Measurements from ENCODE around the gene KIF23. TPM values are rescaled to one million over a fixed set of nuclear protein-coding genes. Genes with fewer than 3 reads are reported as not detected.

KIF23 gene
- total RNA-seq, 1 donor from 2014 or later, result 3.7 TPM

GRCh38 chr15:69433831-69434230 lies 19.7 kb downstream of the KIF23 start:
- no peak for DNase-seq (ENCODE audit: low read depth)
- no peak for TF ChIP-seq CTCF (IDR thresholded peaks at IDR 0.05; ENCODE audit: insufficient read depth, low read length, severe bottlenecking)
- Histone ChIP-seq H3K27me3 (ENCODE audit: control insufficient read depth, insufficient read depth, low read length) (no peaks in the 10 kb centered on the region), H3K4me3 (ENCODE audit: low read depth, low read length) (no peak overlapping the region), H3K36me3 (ENCODE audit: control insufficient read depth, insufficient read depth, low read length) (no peaks in the 10 kb centered on the region)
- no peak for FAIRE-seq

GRCh38 chr15:69434238-69434637 lies 20.1 kb downstream of the KIF23 start:
- Histone ChIP-seq H3K36me3 (ENCODE audit: control insufficient read depth, insufficient read depth, low read length) (no peaks in the 10 kb centered on the region), H3K4me3 (ENCODE audit: low read depth, low read length) (no peak overlapping the region), H3K27me3 (ENCODE audit: control insufficient read depth, insufficient read depth, low read length) (no peaks in the 10 kb centered on the region)
- DNase-seq (ENCODE audit: low read depth) (no peak), FAIRE-seq (no peak)
- TF ChIP-seq CTCF (IDR thresholded peaks at IDR 0.05; ENCODE audit: insufficient read depth, low read length, severe bottlenecking), result no peak

DNA sequence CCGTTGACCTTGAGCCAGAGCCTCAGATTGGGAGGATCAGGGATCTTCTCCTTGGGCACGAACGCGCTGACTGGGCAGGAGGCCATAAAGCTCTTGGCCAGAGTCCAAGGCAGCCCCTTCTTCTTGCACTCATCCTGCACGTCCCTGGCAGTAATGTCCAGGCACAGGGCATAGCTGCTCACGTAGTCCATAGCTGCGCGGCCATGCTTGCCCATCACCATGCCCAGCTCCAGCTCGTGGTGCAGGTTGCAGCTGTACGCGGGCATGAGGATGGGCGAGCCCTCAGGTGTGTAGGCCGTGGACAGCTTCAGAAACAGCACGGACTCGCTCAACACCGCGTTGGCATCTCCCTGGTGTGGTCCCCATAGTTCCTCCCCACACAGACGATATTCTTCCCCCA lies 20.5 kb downstream of the KIF23 start:
- TF ChIP-seq CTCF (IDR thresholded peaks at IDR 0.05; ENCODE audit: insufficient read depth, low read length, severe bottlenecking), result no peak
- H3K36me3 ChIP-seq (ENCODE audit: control insufficient read depth, insufficient read depth, low read length), result no peaks in the 10 kb centered on the region
- H3K27me3 ChIP-seq (ENCODE audit: control insufficient read depth, insufficient read depth, low read length), result no peaks in the 10 kb centered on the region
- DNase-seq (ENCODE audit: low read depth) (no peak), FAIRE-seq (no peak)
- H3K4me3 ChIP-seq (ENCODE audit: low read depth, low read length), result no peak overlapping the region

DNA sequence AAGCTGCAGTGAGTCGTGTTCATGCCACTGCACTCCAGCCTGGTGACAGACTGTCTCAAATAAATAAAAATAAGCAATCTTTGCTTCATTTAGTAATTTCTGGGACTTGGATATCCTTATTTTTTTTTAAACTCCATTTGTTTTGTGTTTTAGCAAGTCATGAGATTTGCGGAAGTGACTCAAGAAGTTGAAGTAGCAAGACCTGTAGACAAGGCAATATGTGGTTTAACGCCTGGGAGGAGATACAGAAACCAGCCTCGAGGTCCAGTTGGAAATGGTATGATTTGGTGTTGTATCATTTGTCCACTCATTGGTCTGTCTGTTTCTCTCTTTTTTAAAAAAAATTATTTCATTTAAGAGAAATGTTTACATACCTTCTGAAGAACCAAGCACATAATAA lies 21.8 kb downstream of the KIF23 start:
- TF ChIP-seq CTCF (IDR thresholded peaks at IDR 0.05; ENCODE audit: insufficient read depth, low read length, severe bottlenecking), result no peak
- FAIRE-seq (no peak), DNase-seq (ENCODE audit: low read depth) (no peak)
- Histone ChIP-seq H3K4me3 (ENCODE audit: low read depth, low read length) (no peak overlapping the region), H3K27me3 (ENCODE audit: control insufficient read depth, insufficient read depth, low read length) (no peaks in the 10 kb centered on the region), H3K36me3 (ENCODE audit: control insufficient read depth, insufficient read depth, low read length) (peaks cover 2% of the 10 kb centered on the region)

DNA sequence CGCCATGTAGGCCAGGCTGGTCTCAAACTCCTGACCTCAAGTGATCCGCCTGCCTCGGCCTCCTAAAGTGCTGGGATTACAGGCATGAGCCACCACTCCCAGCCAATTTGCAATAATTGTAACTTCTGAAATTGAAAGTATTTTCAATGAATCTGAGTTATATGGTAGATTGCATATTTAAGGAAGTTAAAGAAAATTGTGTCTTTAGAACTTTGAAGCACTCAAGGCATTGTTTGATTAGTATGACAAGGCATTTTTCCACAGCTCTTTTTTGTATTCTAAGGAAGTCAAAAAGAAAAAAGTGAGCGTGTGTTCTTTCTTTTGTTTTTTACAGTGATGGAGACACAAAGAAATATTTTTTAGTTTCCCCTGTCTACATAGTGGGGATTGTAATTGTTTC lies 22.8 kb downstream of the KIF23 start:
- no peak overlapping the region for H3K4me3 ChIP-seq (ENCODE audit: low read depth, low read length)
- H3K36me3 ChIP-seq (ENCODE audit: control insufficient read depth, insufficient read depth, low read length), result peaks cover 2% of the 10 kb centered on the region
- H3K27me3 ChIP-seq (ENCODE audit: control insufficient read depth, insufficient read depth, low read length), result no peaks in the 10 kb centered on the region
- DNase-seq (ENCODE audit: low read depth), result no peak
- no peak for FAIRE-seq
- no peak for TF ChIP-seq CTCF (IDR thresholded peaks at IDR 0.05; ENCODE audit: insufficient read depth, low read length, severe bottlenecking)

GRCh38 chr15:69439623-69440022 lies 25.5 kb downstream of the KIF23 start:
- Histone ChIP-seq H3K4me3 (ENCODE audit: low read depth, low read length) (no peak overlapping the region), H3K36me3 (ENCODE audit: control insufficient read depth, insufficient read depth, low read length) (peaks cover 2% of the 10 kb centered on the region), H3K27me3 (ENCODE audit: control insufficient read depth, insufficient read depth, low read length) (no peaks in the 10 kb centered on the region)
- FAIRE-seq, result no peak
- TF ChIP-seq CTCF (IDR thresholded peaks at IDR 0.05; ENCODE audit: insufficient read depth, low read length, severe bottlenecking), result no peak
- no peak for DNase-seq (ENCODE audit: low read depth)
